Karpas-422 (cell line): ENCODE results near the gene CLIC1. TPM values are rescaled to one million over a fixed set of nuclear protein-coding genes. Genes with fewer than 3 reads are reported as not detected.
A peak's percentile ranks its signal among the peaks of the same experiment; 100 is the strongest.

ENCODE experiments used
- DNase-seq: peaks from one replicate; pipeline ENCODE4 v3.0.0-alpha.2; 2015
- H2AFZ ChIP-seq: fragments of 200-600 bp; sonication (generic); 2 replicates; pipeline ENCODE4 v1.6.1; 2014; ENCODE audit warnings: antibody characterized with exemption, low read length, mixed read lengths
- H3K27ac ChIP-seq: fragments of 200-600 bp; sonication (generic); 2 replicates; pipeline ENCODE4 v1.5.1; 2014; ENCODE audit warnings: mild to moderate bottlenecking, low read length, moderate library complexity
- H3K27me3 ChIP-seq: fragments of 200-600 bp; sonication (generic); 2 replicates; pipeline ENCODE4 v1.6.1; 2014; ENCODE audit warnings: low read length, mixed read lengths
- H3K36me3 ChIP-seq: fragments of 200-600 bp; sonication (generic); 2 replicates; pipeline ENCODE4 v1.6.1; 2014; ENCODE audit warnings: low read length, mixed read lengths; ENCODE audit not compliant: insufficient read depth
- H3K4me1 ChIP-seq: fragments of 200-600 bp; sonication (generic); 2 replicates; pipeline ENCODE4 v1.6.1; 2014; ENCODE audit warnings: mild to moderate bottlenecking, low read length, mixed read lengths
- H3K4me2 ChIP-seq: fragments of 200-600 bp; sonication (generic); 2 replicates; pipeline ENCODE4 v1.6.1; 2014; ENCODE audit warnings: low read length, low read depth, mild to moderate bottlenecking; ENCODE audit not compliant: poor library complexity, severe bottlenecking
- H3K4me3 ChIP-seq: fragments of 200-600 bp; sonication (generic); 2 replicates; pipeline ENCODE4 v1.5.1; 2014; ENCODE audit warnings: mild to moderate bottlenecking, antibody characterized with exemption, low read length, mixed read lengths
- H3K79me2 ChIP-seq: fragments of 200-600 bp; sonication (generic); 2 replicates; pipeline ENCODE4 v1.6.1; 2014; ENCODE audit warnings: mild to moderate bottlenecking, low read length, mixed read lengths
- H3K9ac ChIP-seq: fragments of 200-600 bp; sonication (generic); 2 replicates; pipeline ENCODE4 v1.6.0; 2014; ENCODE audit warnings: low read length
- H3K9me2 ChIP-seq: fragments of 200-600 bp; sonication (generic), shearing (Covaris generic); replicated peaks from 2 replicates; pipeline ENCODE4 v1.6.0; 2014; ENCODE audit warnings: mild to moderate bottlenecking, low read length, moderate library complexity; ENCODE audit not compliant: insufficient read depth
- H3K9me3 ChIP-seq: fragments of 300-700, 200-600 bp; sonication (generic); 2 replicates; pipeline ENCODE4 v1.6.1; 2014; ENCODE audit warnings: low read length, mixed read lengths
- H4K20me1 ChIP-seq: fragments of 200-600 bp; sonication (generic); 2 replicates; pipeline ENCODE4 v1.6.1; 2014; ENCODE audit warnings: mild to moderate bottlenecking, antibody characterized with exemption, low read length, low read depth; ENCODE audit not compliant: insufficient read depth
- total RNA-seq: library from RNA; depleted of rRNA; stranded (reverse); fragments of >200 nt; shearing (Covaris generic); gene quantifications from 2 replicates; pipeline ENCODE4 v1.2.3, GENCODE V29; 2014; ENCODE audit warnings: low replicate concordance; rRNA removed

The CLIC1 gene
- 385 and 405 TPM in 2 replicates for total RNA-seq

DNA sequence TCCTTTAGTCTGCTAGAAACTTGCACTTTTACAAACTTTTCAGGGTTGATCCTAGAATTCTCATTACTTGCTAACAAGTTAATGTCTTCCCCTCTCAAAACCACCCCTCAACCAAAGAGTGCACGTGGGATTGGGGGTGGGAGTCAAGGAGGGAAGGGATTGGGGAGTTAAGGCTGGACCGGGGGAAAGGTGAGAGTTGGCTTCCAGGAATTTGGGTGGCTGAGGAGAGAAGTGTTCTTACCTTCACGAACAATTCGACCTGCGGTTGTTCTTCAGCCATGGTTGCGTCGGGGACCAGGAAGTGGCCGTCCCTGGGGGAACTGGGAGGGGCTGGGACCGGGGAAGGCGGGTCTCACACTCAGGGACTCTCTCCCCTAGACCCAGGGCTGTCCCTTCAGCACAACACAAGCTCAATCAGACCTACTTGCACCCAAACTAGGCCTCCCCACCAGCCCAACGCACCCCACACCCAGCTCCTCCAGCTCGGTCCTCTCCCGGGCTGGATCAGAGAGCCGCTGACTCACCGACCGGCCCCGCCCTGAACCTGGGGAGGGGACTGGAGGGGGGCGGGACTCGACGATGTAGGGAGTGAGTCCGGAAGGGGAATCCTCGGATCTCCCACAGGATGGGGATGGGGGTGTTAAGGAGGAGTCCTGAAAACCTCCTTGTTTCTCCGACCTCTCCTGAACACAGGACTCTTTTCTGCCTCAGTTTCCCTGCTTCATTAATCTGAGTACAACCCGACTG lies at the start of gene CLIC1:
Gene CLIC1 (minus strand): TSS at position 510 of the 747 bp plus-strand sequence. CDS start 230 bp downstream, at position 280.
- peak within 1 kb of the TSS; percentile 95 for H3K4me3 ChIP-seq
- peaks cover 44% of the 10 kb centered on the region for H3K79me2 ChIP-seq
- H2AFZ ChIP-seq: peak within 1 kb of the TSS; percentile 23; the same call in 1 of the 2 replicates
- H3K36me3 ChIP-seq: peaks cover 22% of the 10 kb centered on the region
- peak within 1 kb of the TSS; percentile 97 for H3K9ac ChIP-seq
- H3K4me1 ChIP-seq: peaks cover 57% of the 10 kb centered on the region
- H3K4me2 ChIP-seq: peak within 1 kb of the TSS; percentile 89
- H3K27me3 ChIP-seq: no peaks in the 10 kb centered on the region
- H3K9me2 ChIP-seq: no peaks in the 10 kb centered on the region
- DNase-seq: peak; percentile 95
- H4K20me1 ChIP-seq: no peaks in the 10 kb centered on the region
- H3K9me3 ChIP-seq: no peaks in the 10 kb centered on the region
- peak within 1 kb of the TSS; percentile 90 for H3K27ac ChIP-seq

GRCh38 chr6:31785475-31785874 lies 49.1 kb upstream of the CLIC1 start:
- Histone ChIP-seq H3K36me3 (peaks cover 28% of the 10 kb centered on the region), H3K27me3 (no peaks in the 10 kb centered on the region), H3K79me2 (0 out of 2 replicates have a peak, but pooled peaks cover 5% of the 10 kb centered on the region), H3K9me2 (no peaks in the 10 kb centered on the region), H3K4me1 (peaks cover 15% of the 10 kb centered on the region), H4K20me1 (no peaks in the 10 kb centered on the region), H3K9me3 (no peaks in the 10 kb centered on the region), H3K9ac (no peak overlapping the region), H3K27ac (no peak overlapping the region), H2AFZ (no peak overlapping the region), H3K4me3 (no peak overlapping the region), H3K4me2 (no peak overlapping the region)
- DNase-seq: no peak

- no peak overlapping the region for H3K4me3 ChIP-seq
- H3K27ac ChIP-seq: no peak overlapping the region
- peaks cover 23% of the 10 kb centered on the region for H3K36me3 ChIP-seq
- H3K4me1 ChIP-seq: peaks cover 5% of the 10 kb centered on the region
- H3K79me2 ChIP-seq: 0 out of 2 replicates have a peak, but pooled peaks cover 4% of the 10 kb centered on the region
- H3K9me3 ChIP-seq: no peaks in the 10 kb centered on the region
- no peaks in the 10 kb centered on the region for H4K20me1 ChIP-seq
- H3K27me3 ChIP-seq: no peaks in the 10 kb centered on the region
- no peaks in the 10 kb centered on the region for H3K9me2 ChIP-seq
- DNase-seq: no peak
- H3K4me2 ChIP-seq: no peak overlapping the region
- H2AFZ ChIP-seq: no peak overlapping the region
- H3K9ac ChIP-seq: no peak overlapping the region
Observed at GRCh38 chr6:31784098-31784925, 48.0 kb upstream of the CLIC1 start.

DNA sequence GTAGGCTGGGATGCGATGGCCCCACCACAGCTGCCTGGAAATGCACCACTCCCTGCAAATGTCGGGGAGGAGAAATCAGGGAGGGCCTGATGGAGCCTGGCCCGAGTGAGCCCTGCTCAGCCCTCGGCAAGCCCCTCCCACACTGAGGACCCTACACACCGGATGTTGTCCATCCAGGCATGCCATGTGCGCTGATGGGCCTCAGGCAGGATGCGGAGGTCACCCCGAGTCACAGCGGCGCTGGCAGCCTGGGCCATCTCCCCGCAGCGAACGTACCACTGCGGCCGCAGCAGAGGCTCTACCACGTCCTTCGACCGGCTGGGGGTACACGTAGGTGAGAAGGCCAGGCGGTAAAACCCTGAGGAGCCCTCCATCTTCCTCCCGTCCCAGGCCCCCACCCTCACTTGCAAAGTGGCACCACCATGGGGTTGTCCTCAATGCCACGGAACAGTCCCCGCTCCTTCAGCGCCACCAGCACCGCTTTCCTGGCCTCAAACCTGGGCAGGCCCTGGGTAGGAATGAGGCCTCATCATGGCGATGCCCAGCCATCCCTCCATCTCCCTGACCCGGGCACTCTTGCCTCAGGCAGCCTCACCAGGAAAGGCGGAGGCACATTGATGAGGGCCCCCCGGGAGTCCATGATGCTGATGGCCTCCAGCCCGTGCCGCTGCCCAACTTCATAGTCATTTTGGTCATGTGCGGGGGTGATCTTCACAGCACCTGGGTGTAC lies 46.0 kb upstream of the CLIC1 start:
- Histone ChIP-seq H3K4me3 (no peak overlapping the region), H3K9ac (no peak overlapping the region), H3K36me3 (peaks cover 18% of the 10 kb centered on the region), H3K9me3 (no peaks in the 10 kb centered on the region), H2AFZ (no peak overlapping the region), H3K9me2 (no peaks in the 10 kb centered on the region), H3K27ac (no peak overlapping the region), H3K79me2 (no peaks in the 10 kb centered on the region), H3K4me1 (peaks cover 8% of the 10 kb centered on the region), H3K4me2 (no peak overlapping the region), H3K27me3 (no peaks in the 10 kb centered on the region), H4K20me1 (no peaks in the 10 kb centered on the region)
- DNase-seq: no peak

DNA sequence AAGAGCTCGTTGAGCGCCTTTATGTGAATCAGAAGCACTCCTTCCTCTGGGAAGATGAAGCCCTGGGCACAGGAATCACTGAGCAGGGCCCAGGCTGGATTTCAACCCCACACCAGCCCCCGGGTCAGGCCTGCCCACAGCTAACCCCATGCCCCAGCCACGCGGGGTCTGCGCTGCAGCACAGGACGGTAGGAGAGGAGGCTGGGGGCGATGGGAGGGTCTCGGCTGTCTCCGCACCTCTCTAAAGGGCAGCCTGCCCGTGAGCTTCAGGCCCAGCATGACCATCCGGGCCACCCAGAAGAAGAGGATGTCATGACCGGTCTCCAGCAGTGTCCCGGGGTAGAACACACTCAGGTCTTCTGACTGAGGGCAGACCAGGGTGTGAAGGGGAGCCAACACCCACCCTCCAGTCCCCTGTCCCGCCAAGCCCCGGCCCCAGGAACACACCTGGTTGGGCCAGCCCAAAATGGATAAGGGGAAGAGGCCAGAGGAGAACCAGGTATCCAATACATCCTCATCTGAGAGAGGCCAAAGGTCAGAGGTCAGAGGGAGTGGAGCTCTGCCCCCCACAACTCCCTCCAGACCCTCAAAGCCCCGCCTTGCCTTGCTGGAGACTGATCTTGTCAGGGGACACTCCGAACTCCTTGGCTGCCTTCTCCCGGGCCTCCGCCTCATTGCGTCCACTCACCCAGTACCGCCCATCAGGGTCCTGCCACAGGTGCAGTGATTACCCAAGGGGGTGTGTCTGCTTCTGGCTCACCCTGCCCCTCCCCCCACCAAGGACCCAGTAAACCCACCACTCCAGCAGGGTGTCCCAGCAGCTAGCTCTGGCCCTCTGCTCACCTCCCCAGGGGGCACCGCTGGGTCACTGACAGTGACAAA lies 45.2 kb upstream of the CLIC1 start:
- Histone ChIP-seq H3K27me3 (no peaks in the 10 kb centered on the region), H3K27ac (no peak overlapping the region), H3K4me1 (peaks cover 14% of the 10 kb centered on the region), H3K36me3 (peaks cover 18% of the 10 kb centered on the region; the same call in 1 of the 2 replicates), H3K4me3 (no peak overlapping the region), H3K9me2 (no peaks in the 10 kb centered on the region), H3K9ac (no peak overlapping the region), H2AFZ (no peak overlapping the region), H3K9me3 (no peaks in the 10 kb centered on the region), H3K79me2 (no peaks in the 10 kb centered on the region), H4K20me1 (no peaks in the 10 kb centered on the region), H3K4me2 (no peak overlapping the region)
- no peak for DNase-seq

GRCh38 chr6:31780507-31781243 lies 44.3 kb upstream of the CLIC1 start:
- no peak overlapping the region for H3K27ac ChIP-seq
- no peak overlapping the region for H3K9ac ChIP-seq
- peaks cover 18% of the 10 kb centered on the region; the same call in 1 of the 2 replicates for H3K36me3 ChIP-seq

DNA sequence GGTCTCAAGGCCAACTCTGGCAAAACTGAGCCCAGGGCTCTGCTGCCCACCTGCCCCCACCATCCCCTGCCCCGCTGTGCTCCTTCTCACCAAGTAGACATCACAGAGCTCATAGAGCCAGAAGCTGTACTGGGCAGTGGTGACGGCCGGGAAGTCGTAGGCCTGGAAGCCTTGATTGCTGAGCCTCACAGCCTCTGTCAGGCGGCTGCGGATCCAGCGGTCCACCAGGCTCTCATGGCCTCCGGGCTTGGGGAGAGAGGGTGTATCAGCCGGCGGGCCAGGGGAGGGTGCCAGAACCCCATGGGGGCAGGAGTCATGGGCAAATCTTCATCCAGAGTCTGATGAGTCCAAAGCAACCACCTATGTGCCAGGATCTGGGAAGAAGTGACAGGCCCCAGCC lies 43.6 kb upstream of the CLIC1 start:
- no peaks in the 10 kb centered on the region for H3K9me2 ChIP-seq
- H3K9me3 ChIP-seq: no peaks in the 10 kb centered on the region
- no peaks in the 10 kb centered on the region for H4K20me1 ChIP-seq
- no peak overlapping the region for H3K4me2 ChIP-seq
- peaks cover 18% of the 10 kb centered on the region; the same call in 1 of the 2 replicates for H3K36me3 ChIP-seq
- H2AFZ ChIP-seq: no peak overlapping the region
- H3K9ac ChIP-seq: no peak overlapping the region
- no peak overlapping the region for H3K4me3 ChIP-seq
- no peak overlapping the region for H3K27ac ChIP-seq
- no peaks in the 10 kb centered on the region for H3K79me2 ChIP-seq
- no peak for DNase-seq
- H3K27me3 ChIP-seq: no peaks in the 10 kb centered on the region
- H3K4me1 ChIP-seq: peaks cover 14% of the 10 kb centered on the region

More at GRCh38 chr6:31780507-31781243, 44.3 kb upstream of the CLIC1 start:
- Histone ChIP-seq H2AFZ (no peak overlapping the region), H3K79me2 (no peaks in the 10 kb centered on the region), H3K4me3 (no peak overlapping the region), H3K4me1 (peaks cover 14% of the 10 kb centered on the region), H3K9me3 (no peaks in the 10 kb centered on the region), H3K27me3 (no peaks in the 10 kb centered on the region), H3K4me2 (no peak overlapping the region), H4K20me1 (no peaks in the 10 kb centered on the region), H3K9me2 (no peaks in the 10 kb centered on the region)
- DNase-seq: no peak
